ENCODE results near the gene CD300A. TPM values are rescaled to one million over a fixed set of nuclear protein-coding genes. Genes with fewer than 3 reads are reported as not detected.
A peak's percentile ranks its signal among the peaks of the same experiment; 100 is the strongest.

CD300A gene
- total and polyA plus RNA-seq, 2 donors, result 26.7 to 28.0 TPM

GRCh38 chr17:74452033-74452840 is 14.2 kb upstream of the CD300A start:
- Histone ChIP-seq H3K4me1 (ENCODE audit: control insufficient read depth in 2 of 2, insufficient read depth in 2 of 2, low read length in 2 of 2) (peaks cover 5 to 37% of the 10 kb centered on the region in 2 donors), H3K27me3 (ENCODE audit: control insufficient read depth in 2 of 2, insufficient read depth in 1 of 2, low read length in 1 of 2) (peaks cover 3 to 23% of the 10 kb centered on the region in 2 donors), H3K9me3 (ENCODE audit: control insufficient read depth in 2 of 2, insufficient read depth in 1 of 2, low read length in 1 of 2) (no peaks in the 10 kb centered on the region), H3K36me3 (ENCODE audit: control insufficient read depth in 2 of 2, insufficient read depth in 2 of 2, low read length in 1 of 2) (no peaks in the 10 kb centered on the region), H3K4me3 (ENCODE audit: low read length in 2 of 2) (no peak overlapping the region), H3K27ac (ENCODE audit: low read depth in 1 of 2, low read length in 1 of 2) (no peak overlapping the region)
- WGBS, result 62% methylated on average over 16 of the region's 16 CpGs
- DNase-seq (ENCODE audit: low read depth in 6 of 9, low spot score in 9 of 9), result peak in 1 of 9 donors; percentile 33

GRCh38 chr17:74452841-74453661 is 13.4 kb upstream of the CD300A start:
- peaks cover 5 to 45% of the 10 kb centered on the region in 2 donors for H3K4me1 ChIP-seq (ENCODE audit: control insufficient read depth in 2 of 2, insufficient read depth in 2 of 2, low read length in 2 of 2)
- H3K9me3 ChIP-seq (ENCODE audit: control insufficient read depth in 2 of 2, insufficient read depth in 1 of 2, low read length in 1 of 2), result no peaks in the 10 kb centered on the region
- H3K36me3 ChIP-seq (ENCODE audit: control insufficient read depth in 2 of 2, insufficient read depth in 2 of 2, low read length in 1 of 2), result no peaks in the 10 kb centered on the region
- 56% methylated on average over 22 of the region's 22 CpGs for WGBS
- no peak for DNase-seq (ENCODE audit: low read depth in 6 of 9, low spot score in 9 of 9)
- H3K27me3 ChIP-seq (ENCODE audit: control insufficient read depth in 2 of 2, insufficient read depth in 1 of 2, low read length in 1 of 2), result peaks cover 3 to 23% of the 10 kb centered on the region in 2 donors
- no peak overlapping the region for H3K27ac ChIP-seq (ENCODE audit: low read depth in 1 of 2, low read length in 1 of 2)
- peak overlapping the region in 1 of 2 donors; percentile 5 for H3K4me3 ChIP-seq (ENCODE audit: low read length in 2 of 2)

DNA sequence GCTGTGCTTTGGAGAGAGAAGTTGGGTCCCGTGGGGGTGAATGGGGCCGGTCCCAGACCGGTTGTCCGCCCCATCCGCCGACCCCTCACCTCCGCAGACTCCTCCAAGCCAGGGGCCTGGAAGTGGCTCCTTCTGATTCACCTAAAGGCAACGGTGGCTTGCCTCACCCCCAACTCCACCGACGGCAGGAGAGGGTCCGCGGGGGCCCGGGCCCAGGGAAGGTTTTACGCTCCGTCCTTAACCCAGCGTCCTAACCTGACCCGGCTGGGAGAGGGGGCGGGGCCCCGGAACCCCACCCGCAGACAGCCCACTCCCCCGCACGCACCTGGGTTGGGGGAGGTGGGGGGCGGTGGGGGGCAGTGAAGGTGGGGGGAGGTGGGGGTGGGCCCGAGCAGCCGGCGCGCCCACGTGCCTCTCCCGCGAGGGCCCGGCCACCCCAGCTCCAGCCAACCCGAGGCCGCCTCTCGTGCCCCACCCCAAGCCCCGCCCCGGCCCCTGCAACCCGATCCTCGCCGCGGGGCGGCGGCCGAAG is 12.7 kb upstream of the CD300A start:
- Histone ChIP-seq H3K9me3 (ENCODE audit: control insufficient read depth in 2 of 2, insufficient read depth in 1 of 2, low read length in 1 of 2) (no peaks in the 10 kb centered on the region), H3K36me3 (ENCODE audit: control insufficient read depth in 2 of 2, insufficient read depth in 2 of 2, low read length in 1 of 2) (no peaks in the 10 kb centered on the region), H3K27ac (ENCODE audit: low read depth in 1 of 2, low read length in 1 of 2) (no peak overlapping the region), H3K27me3 (ENCODE audit: control insufficient read depth in 2 of 2, insufficient read depth in 1 of 2, low read length in 1 of 2) (peaks cover 3 to 23% of the 10 kb centered on the region in 2 donors), H3K4me3 (ENCODE audit: low read length in 2 of 2) (peak overlapping the region; percentile 5 to 34), H3K4me1 (ENCODE audit: control insufficient read depth in 2 of 2, insufficient read depth in 2 of 2, low read length in 2 of 2) (peaks cover 5 to 47% of the 10 kb centered on the region in 2 donors)
- DNase-seq (ENCODE audit: low read depth in 6 of 9, low spot score in 9 of 9), result peak in 1 of 9 donors; percentile 72
- WGBS, result 7% methylated on average over 43 of the region's 43 CpGs

GRCh38 chr17:74454197-74455024 is 12.0 kb upstream of the CD300A start:
- Histone ChIP-seq H3K9me3 (ENCODE audit: control insufficient read depth in 2 of 2, insufficient read depth in 1 of 2, low read length in 1 of 2) (no peaks in the 10 kb centered on the region), H3K36me3 (ENCODE audit: control insufficient read depth in 2 of 2, insufficient read depth in 2 of 2, low read length in 1 of 2) (no peaks in the 10 kb centered on the region), H3K4me1 (ENCODE audit: control insufficient read depth in 2 of 2, insufficient read depth in 2 of 2, low read length in 2 of 2) (peaks cover 5 to 49% of the 10 kb centered on the region in 2 donors), H3K4me3 (ENCODE audit: low read length in 2 of 2) (peak overlapping the region; percentile 34 to 38), H3K27ac (ENCODE audit: low read depth in 1 of 2, low read length in 1 of 2) (peak overlapping the region in 1 of 2 donors; percentile 36), H3K27me3 (ENCODE audit: control insufficient read depth in 2 of 2, insufficient read depth in 1 of 2, low read length in 1 of 2) (peaks cover 3 to 23% of the 10 kb centered on the region in 2 donors)
- peak in 2 of 9 donors; percentile 78 to 81 for DNase-seq (ENCODE audit: low read depth in 6 of 9, low spot score in 9 of 9)
- WGBS, result 25% methylated on average over 40 of the region's 40 CpGs

GRCh38 chr17:74455025-74455545 is 11.3 kb upstream of the CD300A start:
- Histone ChIP-seq H3K27me3 (ENCODE audit: control insufficient read depth in 2 of 2, insufficient read depth in 1 of 2, low read length in 1 of 2) (peaks cover 3 to 23% of the 10 kb centered on the region in 2 donors), H3K4me1 (ENCODE audit: control insufficient read depth in 2 of 2, insufficient read depth in 2 of 2, low read length in 2 of 2) (peaks cover 5 to 56% of the 10 kb centered on the region in 2 donors), H3K27ac (ENCODE audit: low read depth in 1 of 2, low read length in 1 of 2) (no peak overlapping the region), H3K9me3 (ENCODE audit: control insufficient read depth in 2 of 2, insufficient read depth in 1 of 2, low read length in 1 of 2) (no peaks in the 10 kb centered on the region), H3K4me3 (ENCODE audit: low read length in 2 of 2) (no peak overlapping the region), H3K36me3 (ENCODE audit: control insufficient read depth in 2 of 2, insufficient read depth in 2 of 2, low read length in 1 of 2) (no peaks in the 10 kb centered on the region)
- no peak for DNase-seq (ENCODE audit: low read depth in 6 of 9, low spot score in 9 of 9)
- 84% methylated on average over 15 of the region's 15 CpGs for WGBS

- H3K27ac ChIP-seq (ENCODE audit: low read depth in 1 of 2, low read length in 1 of 2), result no peak overlapping the region
Measured at GRCh38 chr17:74455821-74456220, 10.6 kb upstream of the CD300A start.

GRCh38 chr17:74457146-74457819 is 9.2 kb upstream of the CD300A start:
- H3K27ac ChIP-seq (ENCODE audit: low read depth in 1 of 2, low read length in 1 of 2), result no peak overlapping the region
- H3K4me1 ChIP-seq (ENCODE audit: control insufficient read depth in 2 of 2, insufficient read depth in 2 of 2, low read length in 2 of 2), result peaks cover 16 to 72% of the 10 kb centered on the region in 2 donors
- no peaks in the 10 kb centered on the region for H3K9me3 ChIP-seq (ENCODE audit: control insufficient read depth in 2 of 2, insufficient read depth in 1 of 2, low read length in 1 of 2)
- DNase-seq (ENCODE audit: low read depth in 6 of 9, low spot score in 9 of 9), result peak in 2 of 9 donors; percentile 76 to 79
- no peak overlapping the region for H3K4me3 ChIP-seq (ENCODE audit: low read length in 2 of 2)
- H3K27me3 ChIP-seq (ENCODE audit: control insufficient read depth in 2 of 2, insufficient read depth in 1 of 2, low read length in 1 of 2), result peaks cover 3 to 23% of the 10 kb centered on the region in 2 donors
- 37% methylated on average over 18 of the region's 18 CpGs for WGBS
- H3K36me3 ChIP-seq (ENCODE audit: control insufficient read depth in 2 of 2, insufficient read depth in 2 of 2, low read length in 1 of 2), result no peaks in the 10 kb centered on the region

More at GRCh38 chr17:74455821-74456220, 10.6 kb upstream of the CD300A start:
- Histone ChIP-seq H3K27me3 (ENCODE audit: control insufficient read depth in 2 of 2, insufficient read depth in 1 of 2, low read length in 1 of 2) (peaks cover 3 to 23% of the 10 kb centered on the region in 2 donors), H3K4me3 (ENCODE audit: low read length in 2 of 2) (no peak overlapping the region), H3K36me3 (ENCODE audit: control insufficient read depth in 2 of 2, insufficient read depth in 2 of 2, low read length in 1 of 2) (no peaks in the 10 kb centered on the region), H3K4me1 (ENCODE audit: control insufficient read depth in 2 of 2, insufficient read depth in 2 of 2, low read length in 2 of 2) (peaks cover 5 to 62% of the 10 kb centered on the region in 2 donors), H3K9me3 (ENCODE audit: control insufficient read depth in 2 of 2, insufficient read depth in 1 of 2, low read length in 1 of 2) (no peaks in the 10 kb centered on the region)
- WGBS, result 88% methylated on average over 5 of the region's 5 CpGs
- DNase-seq (ENCODE audit: low read depth in 6 of 9, low spot score in 9 of 9), result no peak

DNA sequence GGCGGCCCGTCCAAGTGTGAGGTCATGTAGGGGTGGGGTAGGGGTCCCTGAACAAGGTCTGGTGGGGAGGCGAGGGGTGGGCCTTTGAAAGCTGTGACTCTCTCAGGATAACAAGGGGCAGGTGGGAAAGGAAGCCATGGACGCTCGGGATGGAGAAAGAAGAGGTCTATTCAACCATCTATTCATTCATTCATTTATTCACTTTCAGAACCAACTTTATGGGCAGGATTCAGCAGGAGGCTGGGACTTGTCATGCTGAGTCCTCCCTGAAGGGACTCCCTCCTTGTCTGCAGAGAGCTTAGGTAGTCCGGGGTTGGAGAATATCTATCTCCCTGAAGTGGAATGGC is 8.6 kb upstream of the CD300A start:
- H3K4me3 ChIP-seq (ENCODE audit: low read length in 2 of 2), result no peak overlapping the region
- H3K27me3 ChIP-seq (ENCODE audit: control insufficient read depth in 2 of 2, insufficient read depth in 1 of 2, low read length in 1 of 2), result peaks cover 3 to 18% of the 10 kb centered on the region in 2 donors
- WGBS, result 50% methylated on average over 6 of the region's 6 CpGs
- H3K36me3 ChIP-seq (ENCODE audit: control insufficient read depth in 2 of 2, insufficient read depth in 2 of 2, low read length in 1 of 2), result no peaks in the 10 kb centered on the region
- no peak for DNase-seq (ENCODE audit: low read depth in 6 of 9, low spot score in 9 of 9)
- H3K27ac ChIP-seq (ENCODE audit: low read depth in 1 of 2, low read length in 1 of 2), result no peak overlapping the region
- no peaks in the 10 kb centered on the region for H3K9me3 ChIP-seq (ENCODE audit: control insufficient read depth in 2 of 2, insufficient read depth in 1 of 2, low read length in 1 of 2)
- peaks cover 21 to 72% of the 10 kb centered on the region in 2 donors for H3K4me1 ChIP-seq (ENCODE audit: control insufficient read depth in 2 of 2, insufficient read depth in 2 of 2, low read length in 2 of 2)
